ENCODE results near the gene PLA2G4B.

Gene PLA2G4B

GRCh38 chr15:41838400-41838897 is at the start of gene PLA2G4B:
PLA2G4B (plus strand) TSS chr15:41838847; CDS start chr15:41838914, 67 bp downstream.
- no peak for DNase-seq

GRCh38 chr15:41789236-41789635 is 49.4 kb upstream of the PLA2G4B start:
- no peak for DNase-seq

GRCh38 chr15:41789662-41790061 is 49.0 kb upstream of the PLA2G4B start:
- no peak for DNase-seq

DNA sequence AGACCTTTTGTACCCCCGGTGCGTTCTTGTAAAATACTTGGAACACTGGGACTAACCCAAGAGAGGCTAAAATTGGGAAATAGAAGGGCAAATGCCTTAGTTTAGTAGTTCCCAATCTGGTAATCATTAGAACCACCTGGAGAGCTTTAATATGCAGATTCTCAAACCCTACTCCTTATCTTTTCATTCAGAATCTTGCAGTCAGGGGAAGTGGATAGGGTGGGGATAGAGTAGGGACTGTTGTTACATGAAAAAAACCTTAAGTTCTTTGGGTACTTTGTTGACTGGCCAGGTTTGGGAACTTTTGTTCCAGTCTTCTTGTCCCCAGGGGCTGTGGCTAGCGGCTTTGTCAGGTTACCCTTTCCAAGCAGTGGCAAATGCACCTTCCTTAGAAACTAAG is 48.5 kb upstream of the PLA2G4B start:
- no peak for DNase-seq

- DNase-seq, result no peak
These were observed 47.7 kb upstream of the PLA2G4B start for GRCh38 chr15:41790756-41791546.

DNA sequence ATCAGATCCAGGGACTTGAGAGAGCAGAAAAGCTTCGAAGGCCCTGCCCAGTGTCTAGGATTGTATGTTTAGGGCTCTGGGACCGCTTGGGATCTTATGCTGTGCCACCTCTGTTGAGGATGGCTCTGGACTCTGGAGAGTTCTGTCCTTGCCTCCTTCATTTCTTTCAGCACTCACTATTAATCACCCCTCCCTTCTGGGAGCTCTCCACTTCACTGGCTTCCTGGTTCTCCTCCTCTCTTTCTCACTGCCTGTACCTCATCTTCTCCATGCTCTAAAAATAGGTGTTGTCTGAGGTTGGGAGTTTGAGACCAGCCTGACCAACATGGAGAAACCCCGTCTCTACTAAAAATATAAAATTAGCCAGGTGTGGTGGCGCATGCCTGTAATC is 47.1 kb upstream of the PLA2G4B start:
- DNase-seq, result no peak

DNA sequence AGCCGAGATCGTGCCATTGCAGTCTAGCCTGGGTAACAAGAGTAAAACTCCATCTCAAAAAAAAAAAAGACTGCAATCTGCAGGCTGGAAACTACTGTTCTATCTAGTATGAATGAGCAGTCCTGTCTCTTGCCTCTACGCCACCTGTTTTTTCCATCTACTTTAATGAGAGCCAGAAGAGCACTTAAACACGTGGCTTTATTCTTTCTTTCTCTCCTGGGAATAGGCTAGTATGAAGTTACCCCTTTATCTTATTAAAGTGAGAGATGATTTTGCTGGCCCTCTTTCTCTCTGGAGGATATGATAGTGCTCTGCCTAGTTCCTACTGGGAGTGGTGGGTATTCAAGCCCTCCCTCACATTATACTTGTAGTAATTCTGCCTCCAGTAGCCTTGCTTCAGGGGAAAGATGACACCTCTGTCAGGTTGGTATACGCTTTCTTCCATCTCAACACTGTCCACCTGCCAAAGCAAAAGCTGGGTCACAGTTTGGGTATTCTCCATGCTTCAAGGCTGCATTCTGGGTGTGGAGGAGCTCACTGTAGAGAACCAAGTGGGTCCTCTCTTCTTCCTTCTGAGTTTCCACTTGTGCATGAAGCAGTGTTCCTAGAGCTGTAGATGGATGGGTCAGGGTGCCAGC is 46.5 kb upstream of the PLA2G4B start:
- DNase-seq, result no peak

- no peak for DNase-seq
These were observed 44.6 kb upstream of the PLA2G4B start for GRCh38 chr15:41794081-41794480.

DNA sequence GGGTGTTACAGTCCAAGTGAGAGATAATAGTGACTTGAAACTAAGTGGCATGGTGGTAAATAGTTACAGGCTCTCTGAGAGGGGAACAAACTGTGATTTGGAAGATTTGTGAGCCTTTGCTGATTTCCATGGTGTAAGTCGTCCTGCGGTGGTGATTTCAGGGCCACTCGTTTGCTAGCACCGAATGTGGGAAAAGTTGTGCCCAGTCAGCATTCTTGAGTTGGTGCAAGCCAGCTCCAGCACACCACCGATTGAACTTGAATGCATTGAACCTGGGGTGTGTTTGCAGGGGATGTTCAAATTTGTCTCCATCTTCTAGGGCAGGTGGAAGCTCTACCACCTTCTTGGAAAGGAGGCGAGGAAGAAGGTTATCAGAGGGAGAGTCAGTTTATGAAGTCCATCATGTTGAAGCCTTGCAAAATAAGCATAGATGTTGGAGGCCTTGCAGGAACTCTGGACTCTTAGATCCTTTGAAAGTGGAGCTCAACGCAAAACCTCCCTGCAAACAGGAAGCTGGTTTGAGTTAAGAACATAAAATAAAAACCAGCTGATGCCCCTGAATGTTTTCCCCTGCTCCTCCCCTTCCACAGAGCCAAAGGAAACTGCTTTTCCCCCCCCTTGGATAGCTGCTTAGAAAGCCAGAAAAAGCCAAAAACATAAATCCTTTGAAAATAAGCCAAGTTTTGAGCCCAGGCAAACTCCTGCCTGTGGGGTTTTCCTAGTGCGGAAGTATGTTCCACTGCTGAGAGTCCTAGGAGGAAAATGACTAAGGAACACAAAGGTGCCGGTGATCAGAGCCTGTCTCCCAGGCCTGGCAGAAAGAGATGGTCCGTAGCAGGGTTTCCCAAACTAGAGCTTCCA is 42.4 kb upstream of the PLA2G4B start:
- no peak for DNase-seq

DNA sequence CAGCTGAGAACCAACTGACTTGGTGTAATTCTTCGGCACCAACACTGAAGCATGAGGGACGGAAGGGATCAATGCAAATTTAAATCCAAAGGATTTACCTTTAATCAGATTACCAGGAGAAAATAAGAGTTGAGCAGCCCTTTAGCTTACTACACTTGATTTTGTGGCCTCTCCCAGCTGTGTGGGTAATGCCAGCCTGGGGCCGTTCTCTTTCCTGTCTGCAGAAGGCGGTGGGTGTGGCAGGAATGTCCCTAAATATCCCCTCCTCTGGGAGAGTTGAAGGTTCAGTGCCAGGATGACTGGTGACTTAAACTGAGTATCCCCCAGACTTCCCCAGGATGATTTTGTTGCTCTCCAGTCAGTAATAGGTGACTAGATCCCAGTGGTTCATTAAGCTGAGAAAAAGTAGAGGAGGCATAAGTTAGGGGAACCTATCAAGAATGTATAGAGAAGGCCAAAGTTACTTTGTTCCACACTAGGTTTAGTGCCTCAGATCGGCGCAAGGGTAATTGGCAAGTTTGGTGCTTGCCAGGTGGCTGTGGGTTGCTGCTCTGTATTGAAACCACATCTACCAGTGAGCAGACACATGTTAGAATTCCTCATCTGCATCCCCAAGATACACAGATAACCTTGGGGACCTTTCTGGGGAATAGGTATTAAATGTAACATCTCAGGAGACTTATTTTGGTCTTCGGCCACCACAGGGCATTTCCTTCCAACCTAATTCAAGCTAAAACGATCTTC is 41.3 kb upstream of the PLA2G4B start:
- no peak for DNase-seq

- no peak for DNase-seq
These were observed 39.8 kb upstream of the PLA2G4B start for GRCh38 chr15:41798607-41799487.

DNA sequence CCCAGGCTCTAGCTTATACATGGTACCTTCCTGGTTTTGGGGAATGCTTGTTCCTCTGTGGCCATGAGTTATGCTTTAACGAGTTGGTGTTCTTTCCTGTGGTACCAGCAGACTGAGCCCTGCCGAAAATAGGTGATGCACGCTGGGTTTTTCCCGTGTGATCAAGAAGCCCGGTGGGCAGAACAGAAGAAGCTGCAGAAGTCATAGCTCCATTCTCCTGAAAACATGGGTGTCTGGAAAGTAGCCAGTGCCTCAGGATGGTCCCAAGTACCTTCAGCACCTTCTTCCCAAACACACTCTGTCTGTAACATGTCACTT is 39.2 kb upstream of the PLA2G4B start:
- DNase-seq, result no peak

DNA sequence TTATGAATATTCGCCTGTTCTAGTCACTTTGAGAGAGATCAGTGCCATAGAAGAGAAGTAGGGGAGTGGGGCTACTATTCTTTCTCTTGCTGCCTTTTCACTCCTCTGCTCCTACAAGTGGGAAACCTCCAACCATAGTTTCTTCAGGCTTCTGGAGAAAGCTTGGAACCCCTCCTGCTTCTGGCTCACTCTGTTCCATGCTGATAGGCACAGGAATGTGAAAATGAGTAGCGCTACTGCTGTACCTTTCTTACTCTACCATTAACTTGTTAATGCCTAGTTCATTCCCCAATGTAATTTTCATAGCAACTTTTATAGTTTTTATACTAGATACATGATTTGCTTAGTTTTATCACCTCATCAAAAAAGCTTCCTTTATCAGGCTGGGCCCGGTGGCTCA is 37.5 kb upstream of the PLA2G4B start:
- no peak for DNase-seq

DNA sequence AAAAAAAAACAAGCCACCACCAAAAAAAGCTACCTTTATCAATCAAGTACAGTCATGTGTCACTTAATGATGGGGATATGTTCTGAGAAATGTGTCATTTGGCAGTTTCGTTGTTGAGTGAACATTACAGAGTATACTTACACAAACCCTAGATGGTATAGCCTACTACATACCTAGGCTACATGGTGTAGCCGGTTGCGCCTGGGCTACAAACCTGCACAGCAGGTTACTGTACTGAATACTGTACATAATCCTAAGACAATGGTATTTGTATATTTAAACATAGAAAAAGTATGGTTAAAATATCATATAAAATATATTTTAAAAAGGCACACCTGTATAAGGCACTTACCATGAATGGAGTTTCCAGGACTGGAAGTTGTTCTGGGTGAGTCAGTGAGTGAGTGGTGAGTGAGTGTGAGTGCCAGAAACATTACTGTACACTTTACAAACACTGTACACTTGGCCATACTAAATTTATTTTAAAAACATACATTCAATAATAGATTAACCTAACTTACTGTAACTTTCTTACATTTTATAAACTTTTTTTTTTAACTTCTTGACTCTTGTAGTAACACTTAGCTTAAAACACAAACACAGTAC is 36.7 kb upstream of the PLA2G4B start:
- no peak for DNase-seq

- no peak for DNase-seq
These were observed 34.3 kb upstream of the PLA2G4B start for GRCh38 chr15:41804361-41804760.

DNA sequence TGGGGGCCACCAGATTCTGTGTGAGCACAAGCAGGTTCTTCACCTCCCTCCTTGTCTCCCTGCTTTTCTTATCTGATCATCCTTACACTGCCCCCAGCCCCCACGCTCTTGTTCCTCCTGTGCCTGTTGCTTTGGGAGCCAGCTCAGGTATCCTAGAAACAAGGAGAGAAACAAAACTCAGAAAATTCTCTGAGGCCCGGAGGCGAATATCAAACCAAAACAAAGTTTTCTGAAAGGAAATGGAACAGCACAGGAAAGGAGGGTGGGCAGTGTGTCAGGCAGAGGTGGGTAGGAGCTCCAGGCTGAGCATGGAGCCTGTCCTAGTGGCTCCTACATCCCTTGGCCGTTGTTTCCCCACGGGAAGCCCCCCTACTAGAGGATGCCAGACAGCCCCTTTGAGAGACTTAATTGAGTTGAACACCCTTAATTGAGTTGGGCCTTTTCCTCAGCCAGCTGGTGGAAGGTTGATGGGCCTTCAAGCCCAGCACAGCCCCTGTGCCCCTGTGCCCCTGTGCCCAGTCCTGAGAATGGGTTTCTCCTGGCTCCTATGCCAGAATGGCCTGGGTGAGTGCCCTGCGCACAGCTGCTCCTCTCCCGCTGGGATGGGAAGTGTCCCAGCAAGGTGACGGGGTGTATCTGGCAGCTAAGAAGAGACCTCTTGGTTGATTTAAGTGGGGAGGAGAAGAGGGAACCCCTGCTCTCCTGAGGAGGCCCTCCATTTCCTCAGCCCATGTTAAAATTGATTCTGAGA is 33.6 kb upstream of the PLA2G4B start:
- DNase-seq, result no peak

DNA sequence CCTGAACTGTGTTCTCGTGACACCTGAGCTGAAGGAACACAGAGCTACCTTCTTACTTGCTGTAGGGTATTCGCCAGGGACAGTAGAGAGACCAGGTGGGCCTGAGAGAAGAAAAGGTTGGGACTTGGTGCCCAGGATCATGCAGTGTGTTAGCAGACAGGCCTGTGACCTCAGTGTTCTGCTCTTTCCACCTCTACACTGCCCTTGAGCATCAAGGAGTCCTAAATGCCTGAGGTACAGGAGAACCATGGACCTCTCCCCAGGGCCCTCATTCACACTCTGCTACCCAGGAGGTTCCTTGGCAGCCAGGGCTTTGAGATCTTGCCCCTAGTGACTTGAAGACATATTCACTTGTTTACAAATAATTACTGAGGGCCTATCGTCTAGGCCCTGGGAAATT is 32.9 kb upstream of the PLA2G4B start:
- DNase-seq, result no peak

DNA sequence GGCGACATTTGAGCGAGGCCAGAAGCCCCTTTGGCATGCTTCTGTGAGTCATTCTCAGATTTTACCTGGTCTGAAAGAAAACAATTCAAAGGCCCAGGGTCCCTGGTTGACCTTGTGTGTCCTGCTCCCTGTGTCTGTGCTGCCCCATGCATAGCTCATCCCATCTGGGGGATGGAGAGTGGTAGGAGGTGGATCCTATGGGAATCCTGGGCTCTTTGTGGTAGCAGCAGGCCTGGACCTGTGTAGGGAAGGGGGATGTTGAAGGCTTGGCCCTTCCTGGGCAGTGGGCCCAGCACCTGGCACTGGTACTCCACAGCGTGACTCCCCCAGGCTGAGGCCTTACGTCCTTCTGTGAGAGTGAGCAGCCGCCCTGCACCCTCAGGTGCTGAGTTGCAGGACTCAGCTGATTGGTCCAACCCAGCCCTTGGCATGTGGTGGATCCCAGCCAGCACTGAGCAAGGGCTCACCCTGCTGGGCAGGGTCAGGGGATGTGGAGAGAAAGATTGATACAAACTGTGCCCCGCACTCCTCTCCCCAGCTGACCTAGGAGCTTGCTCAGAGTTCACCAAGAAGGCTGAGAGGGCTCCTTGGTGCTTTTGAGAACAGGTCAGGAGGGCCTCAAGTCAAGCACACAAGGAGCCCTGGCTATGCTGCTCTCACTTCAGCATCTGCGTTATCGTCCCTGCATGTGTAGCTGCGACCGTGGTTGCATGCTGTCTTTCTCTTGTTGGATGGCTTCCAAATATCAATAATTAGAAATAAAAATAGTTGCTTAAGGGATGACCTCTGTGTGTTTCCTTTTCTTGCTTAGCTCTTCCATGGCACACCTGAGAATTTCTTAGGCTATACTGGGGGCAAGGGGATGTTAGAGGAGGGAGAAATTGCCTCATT is 32.1 kb upstream of the PLA2G4B start:
- DNase-seq, result no peak

GRCh38 chr15:41809121-41809520 is 29.5 kb upstream of the PLA2G4B start:
- no peak for DNase-seq

Measured in activated CD8-positive, alpha-beta memory T cell treated with anti-CD3 and anti-CD28 coated beads, Interleukin-2, amount 50 U/mL, for 48 hours (primary cell).